NCI-H510A treated with DMSO at 0.1 percent for 48 hours (cell line): ENCODE measurements around the gene NFE2L2.
"Not testable (repeated sequence)": the region's sequence is repeated elsewhere in the genome, so short reads cannot be mapped to it uniquely, and the experiment has no call there.

Source experiments
- DNase-seq: peaks from one replicate; lab custom pipeline; 2025; lab: John Stamatoyannopoulos, UW

NFE2L2 gene

GRCh38 chr2:177190941-177191340, 73.6 kb downstream of the NFE2L2 start:
- no peak for DNase-seq

- no peak for DNase-seq
Measured at GRCh38 chr2:177188482-177189469, 75.8 kb downstream of the NFE2L2 start.

- DNase-seq: no peak
Measured at GRCh38 chr2:177187631-177188312, 76.8 kb downstream of the NFE2L2 start.

- DNase-seq: not testable (repeated sequence)
Measured at GRCh38 chr2:177186038-177186437, 78.5 kb downstream of the NFE2L2 start.

- no peak for DNase-seq
Measured at GRCh38 chr2:177184606-177185005, 79.9 kb downstream of the NFE2L2 start.

GRCh38 chr2:177183860-177184259, 80.7 kb downstream of the NFE2L2 start:
- DNase-seq: no peak
